Epithelial cell of esophagus (primary cell): ENCODE data around the gene CLOCK.

ENCODE experiments used
- DNase-seq: peaks from one replicate; pipeline ENCODE4 v3.0.0; 2010; ENCODE audit warnings: low read depth
- H3K4me3 ChIP-seq: 2 replicates; pipeline ENCODE4 v1.5.1; 2011; ENCODE audit warnings: mild to moderate bottlenecking, low read length, control low read depth
- CTCF ChIP-seq: IDR thresholded peaks from 2 replicates; pipeline ENCODE4 v1.5.1; 2011; ENCODE audit warnings: low read depth, mild to moderate bottlenecking, low read length, control low read depth, inconsistent platforms; ENCODE audit not compliant: insufficient read depth; ENCODE audit errors: missing control alignments

Gene CLOCK

GRCh38 chr4:55485821-55486220 is 60.9 kb downstream of the CLOCK start:
- TF ChIP-seq CTCF: no peak
- DNase-seq: no peak

GRCh38 chr4:55483315-55483714 is 63.4 kb downstream of the CLOCK start:
- H3K4me3 ChIP-seq: no peak overlapping the region
- TF ChIP-seq CTCF: no peak
- DNase-seq: no peak

More at GRCh38 chr4:55485821-55486220, 60.9 kb downstream of the CLOCK start:
- no peak overlapping the region for H3K4me3 ChIP-seq

GRCh38 chr4:55475394-55476243 is 71.1 kb downstream of the CLOCK start:
- no peak for TF ChIP-seq CTCF
- DNase-seq: peak; percentile 84
- no peak overlapping the region for H3K4me3 ChIP-seq

GRCh38 chr4:55469979-55470378 is 76.7 kb downstream of the CLOCK start:
- peak; percentile 70 for DNase-seq

GRCh38 chr4:55468724-55469123 is 78.0 kb downstream of the CLOCK start:
- DNase-seq: peak; percentile 46
- TF ChIP-seq CTCF: no peak
- H3K4me3 ChIP-seq: no peak overlapping the region

More at GRCh38 chr4:55469979-55470378, 76.7 kb downstream of the CLOCK start:
- no peak for TF ChIP-seq CTCF
- H3K4me3 ChIP-seq: no peak overlapping the region

GRCh38 chr4:55466001-55466400 is 80.7 kb downstream of the CLOCK start:
- DNase-seq: no peak
- no peak for TF ChIP-seq CTCF
- no peak overlapping the region for H3K4me3 ChIP-seq

GRCh38 chr4:55458611-55459010 is 88.1 kb downstream of the CLOCK start:
- TF ChIP-seq CTCF: no peak
- DNase-seq: peak; percentile 51
- no peak overlapping the region for H3K4me3 ChIP-seq
